K562 (cell line): ENCODE measurements around the gene RIPOR2. TPM values are rescaled to one million over a fixed set of nuclear protein-coding genes. Genes with fewer than 3 reads are reported as not detected.

Source experiments
- ARID3B ChIP-seq: fragments of 250-450 bp; sonication (Bioruptor Pico); IDR thresholded peaks from 2 replicates; pipeline ENCODE4 v1.4.0; 2020; ENCODE audit warnings: borderline replicate concordance
- BDP1 ChIP-seq: IDR thresholded peaks from 3 replicates; pipeline ENCODE4 v1.6.1; 2011; ENCODE audit not compliant: insufficient read length, insufficient read depth
- CC2D1A ChIP-seq: fragments of 450-650 bp; IDR thresholded peaks from 2 replicates; pipeline ENCODE4 v1.6.1; 2017; ENCODE audit warnings: mild to moderate bottlenecking
- CEBPB ChIP-seq: fragments of 450-650 bp; IDR thresholded peaks from 2 replicates; pipeline ENCODE4 v1.6.1; 2016; ENCODE audit warnings: missing genetic modification characterization, missing compliant biosample characterization
- ELK3 ChIP-seq: fragments of 450-650 bp; formaldehyde crosslinking; IDR thresholded peaks from 2 replicates; pipeline ENCODE4 v1.4.0; 2020; ENCODE audit warnings: mild to moderate bottlenecking
- EZH2 ChIP-seq: IDR thresholded peaks from 2 replicates; pipeline ENCODE4 v1.6.1; 2012; ENCODE audit warnings: low read depth, mild to moderate bottlenecking, inconsistent platforms, low read length, borderline replicate concordance
- HNRNPK ChIP-seq: fragments of 200-400 bp; formaldehyde crosslinking; IDR thresholded peaks from one replicate; pipeline ENCODE4 v1.6.1; 2018; ENCODE audit warnings: mild to moderate bottlenecking, low read depth, low read length; ENCODE audit not compliant: poor library complexity, severe bottlenecking
- IRF9 ChIP-seq: fragments of 450-650 bp; IDR thresholded peaks from 2 replicates; pipeline ENCODE4 v1.6.1; 2016; ENCODE audit warnings: missing biosample characterization, missing genetic modification characterization
- JUNB ChIP-seq: fragments of 450-650 bp; formaldehyde crosslinking; conservative IDR thresholded peaks from 2 replicates; pipeline ENCODE4 v1.4.0; 2020; ENCODE audit warnings: mild to moderate bottlenecking
- MYNN ChIP-seq, 2 experiments: sonication (generic); formaldehyde crosslinking in 1 of 2; IDR thresholded peaks; 2 replicates each; pipeline versions ENCODE4 v1.5.0 to v1.6.1; 2016 to 2020; ENCODE audit warnings: antibody characterized with exemption in 1 of 2, missing genetic modification reagents in 1 of 2
- NUFIP1 ChIP-seq: fragments of 450-650 bp; IDR thresholded peaks from 2 replicates; pipeline ENCODE4 v1.6.1; 2018; ENCODE audit not compliant: partially characterized antibody
- PCBP2 ChIP-seq: fragments of 200-400 bp; formaldehyde crosslinking; IDR thresholded peaks from 2 replicates; pipeline ENCODE4 v1.6.1; 2018; ENCODE audit warnings: low read length, low read depth, mild to moderate bottlenecking, moderate library complexity; ENCODE audit not compliant: poor library complexity, severe bottlenecking
- PURB ChIP-seq: sonication (generic); formaldehyde crosslinking; IDR thresholded peaks from 2 replicates; pipeline ENCODE4 v1.9.0; 2021; ENCODE audit warnings: low read depth, mild to moderate bottlenecking, missing genetic modification reagents
- SETDB1 ChIP-seq: IDR thresholded peaks from one replicate; pipeline ENCODE4 v1.6.1; 2012; ENCODE audit warnings: low read length, control low read depth, inconsistent platforms
- ZBTB1 ChIP-seq: sonication (generic); formaldehyde crosslinking; IDR thresholded peaks from 2 replicates; pipeline ENCODE4 v1.8.1; 2023; ENCODE audit warnings: missing genetic modification reagents, low read depth, mild to moderate bottlenecking, borderline replicate concordance
- ZC3H8 ChIP-seq: fragments of 450-650 bp; IDR thresholded peaks from 2 replicates; pipeline ENCODE4 v1.6.1; 2017
- ZNF124 ChIP-seq: sonication (generic); formaldehyde crosslinking; IDR thresholded peaks from 2 replicates; pipeline ENCODE4 v1.8.1; 2022; ENCODE audit warnings: missing genetic modification reagents
- ZNF197 ChIP-seq: fragments of 200-800 bp; sonication (Bioruptor generic); IDR thresholded peaks from 2 replicates; pipeline ENCODE4 v1.6.1; 2016; ENCODE audit warnings: low read depth, missing genetic modification characterization, missing compliant biosample characterization
- ZNF217 ChIP-seq: sonication (generic); formaldehyde crosslinking; IDR thresholded peaks from 2 replicates; pipeline ENCODE4 v1.8.0; 2022; ENCODE audit warnings: mild to moderate bottlenecking, missing genetic modification reagents
- ZNF224 ChIP-seq: sonication (generic); formaldehyde crosslinking; IDR thresholded peaks from 2 replicates; pipeline ENCODE4 v1.8.0; 2022; ENCODE audit warnings: mild to moderate bottlenecking, missing genetic modification reagents
- ZNF239 ChIP-seq: fragments of 250-450 bp; sonication (Bioruptor Pico); IDR thresholded peaks from 2 replicates; pipeline ENCODE4 v1.4.0; 2020; ENCODE audit warnings: mild to moderate bottlenecking
- ZNF263 ChIP-seq: sonication (generic); formaldehyde crosslinking; IDR thresholded peaks from 2 replicates; pipeline ENCODE4 v1.8.0; 2022; ENCODE audit warnings: mild to moderate bottlenecking, missing genetic modification reagents, borderline replicate concordance
- ZNF639 ChIP-seq, 2 experiments: fragments of 200-800 bp in 1 of 2; sonication (Bioruptor generic) in 1 of 2; sonication (generic) in 1 of 2; formaldehyde crosslinking in 1 of 2; IDR thresholded peaks in 1 of 2; conservative IDR thresholded peaks in 1 of 2; 2 replicates each; pipeline versions ENCODE4 v1.5.0 to v1.6.1; 2016 to 2020; ENCODE audit warnings: missing compliant biosample characterization in 1 of 2, missing genetic modification characterization in 1 of 2, missing genetic modification reagents in 1 of 2
- polyA plus RNA-seq, 8 experiments: library from polyadenylated mRNA; depleted of rRNA in 4 of 8; stranded (reverse) in 5 of 8; unstranded in 3 of 8; fragments of >200 nt; fragmentation: Nextera tagmentation in 2 of 8; fragmentation: Illumina TruSeq in 1 of 8; extraction: Ambion mirVana in 2 of 8; extraction: Trizol in 1 of 8; gene quantifications; 2 replicates each; pipeline versions ENCODE4 v1.2.1 to v1.2.3, GENCODE V29; 2011 to 2014; ENCODE audit warnings: inconsistent platforms in 1 of 8, missing spikeins in 1 of 8
- total RNA-seq, 7 experiments: library from RNA; depleted of rRNA in 6 of 7; stranded (reverse); fragments of >200 nt in 6 of 7; fragmentation: Illumina TruSeq in 2 of 7; extraction: Trizol in 2 of 7; gene quantifications; 2 replicates each; pipeline versions ENCODE4 v1.2.1 to v1.2.3, GENCODE V29; 2011 to 2021; ENCODE audit warnings: low replicate concordance in 1 of 7

RIPOR2 gene
- total and polyA plus RNA-seq, 9 of the 15 experiments (the other 6 are each of a cell fraction or from before 2014, with no cell fraction given), result 0.04 to 1.0 (median 0.47) TPM; not detected in 2

GRCh38 chr6:24774696-24775519 is 160.9 kb downstream of the RIPOR2 start, which contains the start of gene GMNN (continued):
- TF ChIP-seq ZNF124 (no peak), ARID3B (CRISPR knock-in tag) (no peak), ZNF224 (CRISPR knock-in tag) (no peak), ZNF217 (no peak), CEBPB (no peak), JUNB (CRISPR knock-in tag) (no peak), NUFIP1 (peak; percentile 70), PURB (CRISPR knock-in tag) (no peak), ZNF239 (CRISPR knock-in tag) (no peak), ZC3H8 (no peak), ZNF263 (0 out of 2 replicates have a peak, but pooled peaks have one; percentile 26), SETDB1 (no peak), IRF9 (tag) (no peak), ZNF639 (CRISPR knock-in tag; conservative IDR thresholded peaks at IDR 0.05 in 1 of 2, IDR thresholded peaks at IDR 0.05 in 1 of 2) (peak in 1 of 2 experiments; percentile 83; a peak in 1 of 4 replicates), PCBP2 (no peak), HNRNPK (no peak), MYNN (IDR thresholded peaks at IDR 0.05) (peak; percentile 46; the same call in 1 of the 2 replicates), MYNN (CRISPR knock-in tag; IDR thresholded peaks at IDR 0.05) (no peak), ZNF197 (peak; percentile 63; the same call in 1 of the 2 replicates), EZH2 (no peak), ELK3 (CRISPR knock-in tag) (no peak), BDP1 (no peak), ZBTB1 (CRISPR knock-in tag) (peak; percentile 55; the same call in 1 of the 2 replicates), CC2D1A (peak; percentile 63)
